ENCODE results near the gene EMP3. TPM values are rescaled to one million over a fixed set of nuclear protein-coding genes. Genes with fewer than 3 reads are reported as not detected.
A peak's percentile ranks its signal among the peaks of the same experiment; 100 is the strongest.

The EMP3 gene
- total and polyA plus RNA-seq, 2 of the 13 experiments (the other 11 are each of a cell fraction or from before 2014, with no cell fraction given) = 2.2 to 7.8 TPM

- TF ChIP-seq, protein P1, sequence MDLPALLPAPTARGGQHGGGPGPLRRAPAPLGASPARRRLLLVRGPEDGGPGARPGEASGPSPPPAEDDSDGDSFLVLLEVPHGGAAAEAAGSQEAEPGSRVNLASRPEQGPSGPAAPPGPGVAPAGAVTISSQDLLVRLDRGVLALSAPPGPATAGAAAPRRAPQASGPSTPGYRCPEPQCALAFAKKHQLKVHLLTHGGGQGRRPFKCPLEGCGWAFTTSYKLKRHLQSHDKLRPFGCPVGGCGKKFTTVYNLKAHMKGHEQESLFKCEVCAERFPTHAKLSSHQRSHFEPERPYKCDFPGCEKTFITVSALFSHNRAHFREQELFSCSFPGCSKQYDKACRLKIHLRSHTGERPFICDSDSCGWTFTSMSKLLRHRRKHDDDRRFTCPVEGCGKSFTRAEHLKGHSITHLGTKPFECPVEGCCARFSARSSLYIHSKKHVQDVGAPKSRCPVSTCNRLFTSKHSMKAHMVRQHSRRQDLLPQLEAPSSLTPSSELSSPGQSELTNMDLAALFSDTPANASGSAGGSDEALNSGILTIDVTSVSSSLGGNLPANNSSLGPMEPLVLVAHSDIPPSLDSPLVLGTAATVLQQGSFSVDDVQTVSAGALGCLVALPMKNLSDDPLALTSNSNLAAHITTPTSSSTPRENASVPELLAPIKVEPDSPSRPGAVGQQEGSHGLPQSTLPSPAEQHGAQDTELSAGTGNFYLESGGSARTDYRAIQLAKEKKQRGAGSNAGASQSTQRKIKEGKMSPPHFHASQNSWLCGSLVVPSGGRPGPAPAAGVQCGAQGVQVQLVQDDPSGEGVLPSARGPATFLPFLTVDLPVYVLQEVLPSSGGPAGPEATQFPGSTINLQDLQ (CRISPR knock-in tag; IDR thresholded peaks at IDR 0.05) = no peak
- TF ChIP-seq SP1 (IDR thresholded peaks at IDR 0.05) (no peak), SP1 (CRISPR knock-in tag; IDR thresholded peaks at IDR 0.05) (peak; percentile 89; the same call in 1 of the 2 replicates), ZNF710 (CRISPR knock-in tag; IDR thresholded peaks at IDR 0.05; ENCODE audit: borderline replicate concordance) (no peak), ZNF142 (CRISPR knock-in tag; IDR thresholded peaks at IDR 0.05) (0 out of 2 replicates have a peak, but pooled peaks have one; percentile 33), DNMT1 (CRISPR knock-in tag; IDR thresholded peaks at IDR 0.05) (no peak; the same call in 1 of the 2 replicates), ZSCAN20 (CRISPR knock-in tag; IDR thresholded peaks at IDR 0.05; ENCODE audit: borderline replicate concordance) (0 out of 2 replicates have a peak, but pooled peaks have one; percentile 22), ZNF354B (CRISPR knock-in tag; IDR thresholded peaks at IDR 0.05) (no peak), ATF7-NPFF (CRISPR knock-in tag; IDR thresholded peaks at IDR 0.05; ENCODE audit: low read depth) (peak; percentile 87; the same call in 1 of the 2 replicates), NFYB (CRISPR knock-in tag; IDR thresholded peaks at IDR 0.05) (peak; percentile 87), ZNF709 (CRISPR knock-in tag; IDR thresholded peaks at IDR 0.05) (no peak), ZNF350 (CRISPR knock-in tag; IDR thresholded peaks at IDR 0.05; ENCODE audit: borderline replicate concordance, low read depth) (peak; percentile 60; the same call in 1 of the 2 replicates), ZNF549 (CRISPR knock-in tag; IDR thresholded peaks at IDR 0.05) (no peak), ZNF510 (CRISPR knock-in tag; IDR thresholded peaks at IDR 0.05; ENCODE audit: low read depth) (no peak; the same call in 1 of the 2 replicates), MED8 (CRISPR knock-in tag; IDR thresholded peaks at IDR 0.05; ENCODE audit: insufficient replicate concordance) (no peak)
- TF ChIP-seq, protein P2, sequence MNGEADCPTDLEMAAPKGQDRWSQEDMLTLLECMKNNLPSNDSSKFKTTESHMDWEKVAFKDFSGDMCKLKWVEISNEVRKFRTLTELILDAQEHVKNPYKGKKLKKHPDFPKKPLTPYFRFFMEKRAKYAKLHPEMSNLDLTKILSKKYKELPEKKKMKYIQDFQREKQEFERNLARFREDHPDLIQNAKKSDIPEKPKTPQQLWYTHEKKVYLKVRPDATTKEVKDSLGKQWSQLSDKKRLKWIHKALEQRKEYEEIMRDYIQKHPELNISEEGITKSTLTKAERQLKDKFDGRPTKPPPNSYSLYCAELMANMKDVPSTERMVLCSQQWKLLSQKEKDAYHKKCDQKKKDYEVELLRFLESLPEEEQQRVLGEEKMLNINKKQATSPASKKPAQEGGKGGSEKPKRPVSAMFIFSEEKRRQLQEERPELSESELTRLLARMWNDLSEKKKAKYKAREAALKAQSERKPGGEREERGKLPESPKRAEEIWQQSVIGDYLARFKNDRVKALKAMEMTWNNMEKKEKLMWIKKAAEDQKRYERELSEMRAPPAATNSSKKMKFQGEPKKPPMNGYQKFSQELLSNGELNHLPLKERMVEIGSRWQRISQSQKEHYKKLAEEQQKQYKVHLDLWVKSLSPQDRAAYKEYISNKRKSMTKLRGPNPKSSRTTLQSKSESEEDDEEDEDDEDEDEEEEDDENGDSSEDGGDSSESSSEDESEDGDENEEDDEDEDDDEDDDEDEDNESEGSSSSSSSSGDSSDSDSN (CRISPR knock-in tag; IDR thresholded peaks at IDR 0.05) = no peak
Measured at GRCh38 chr19:48363810-48364597, 38.7 kb downstream of the EMP3 start, which contains the start of the genes SYNGR4 and TMEM143 (continued).
